HL-60 (cell line): ENCODE measurements around the gene SPNS2.

Source experiments
- GABPA ChIP-seq: IDR thresholded peaks from 2 replicates; pipeline ENCODE4 v1.6.1; 2012; ENCODE audit warnings: low read depth
- POLR2AphosphoS5 ChIP-seq: IDR thresholded peaks from 2 replicates; pipeline ENCODE4 v1.6.1; 2012; ENCODE audit warnings: low read depth
- TF ChIP-seq, protein P1 (sequence below): IDR thresholded peaks from one replicate; pipeline ENCODE4 v1.5.1; 2011; ENCODE audit warnings: low read length, control low read depth, inconsistent platforms; ENCODE audit not compliant: insufficient read depth

- TF ChIP-seq GABPA, result no peak
- no peak for TF ChIP-seq POLR2AphosphoS5
- TF ChIP-seq, protein P1, sequence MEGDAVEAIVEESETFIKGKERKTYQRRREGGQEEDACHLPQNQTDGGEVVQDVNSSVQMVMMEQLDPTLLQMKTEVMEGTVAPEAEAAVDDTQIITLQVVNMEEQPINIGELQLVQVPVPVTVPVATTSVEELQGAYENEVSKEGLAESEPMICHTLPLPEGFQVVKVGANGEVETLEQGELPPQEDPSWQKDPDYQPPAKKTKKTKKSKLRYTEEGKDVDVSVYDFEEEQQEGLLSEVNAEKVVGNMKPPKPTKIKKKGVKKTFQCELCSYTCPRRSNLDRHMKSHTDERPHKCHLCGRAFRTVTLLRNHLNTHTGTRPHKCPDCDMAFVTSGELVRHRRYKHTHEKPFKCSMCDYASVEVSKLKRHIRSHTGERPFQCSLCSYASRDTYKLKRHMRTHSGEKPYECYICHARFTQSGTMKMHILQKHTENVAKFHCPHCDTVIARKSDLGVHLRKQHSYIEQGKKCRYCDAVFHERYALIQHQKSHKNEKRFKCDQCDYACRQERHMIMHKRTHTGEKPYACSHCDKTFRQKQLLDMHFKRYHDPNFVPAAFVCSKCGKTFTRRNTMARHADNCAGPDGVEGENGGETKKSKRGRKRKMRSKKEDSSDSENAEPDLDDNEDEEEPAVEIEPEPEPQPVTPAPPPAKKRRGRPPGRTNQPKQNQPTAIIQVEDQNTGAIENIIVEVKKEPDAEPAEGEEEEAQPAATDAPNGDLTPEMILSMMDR, result no peak
Observed at GRCh38 chr17:4548061-4548461, 49.4 kb downstream of the SPNS2 start.
